Suprapubic skin (tissue), 3 donors: ENCODE data around the gene TM6SF1.

Experiments
- CTCF ChIP-seq, 2 donors: fragments of 200-600 bp in 1 of 2; fragments of 450-650 bp in 1 of 2; sonication (generic) in 1 of 2; IDR thresholded peaks; one replicate each; pipeline ENCODE4 v1.5.1; 2016 to 2019; ENCODE audit warnings: antibody characterized with exemption in 2 of 2, mild to moderate bottlenecking in 1 of 2, moderate library complexity in 1 of 2
- EP300 ChIP-seq: sonication (generic); formaldehyde crosslinking; IDR thresholded peaks from one replicate; pipeline ENCODE4 v1.6.1; 2017; ENCODE audit warnings: antibody characterized with exemption
- POLR2A ChIP-seq, 2 donors: fragments of 450-650 bp; IDR thresholded peaks; one replicate each; pipeline ENCODE4 v1.6.1; 2017; ENCODE audit warnings: antibody characterized with exemption in 2 of 2, mild to moderate bottlenecking in 2 of 2, moderate library complexity in 2 of 2

GRCh38 chr15:83109532-83109931, 2.1 kb downstream of the TM6SF1 start:
- TF ChIP-seq CTCF (IDR thresholded peaks at IDR 0.05) = no peak
- no peak for TF ChIP-seq POLR2A (IDR thresholded peaks at IDR 0.05)
- TF ChIP-seq EP300 = no peak
